ENCODE data around the gene BRSK2. TPM values are rescaled to one million over a fixed set of nuclear protein-coding genes. Genes with fewer than 3 reads are reported as not detected.

BRSK2 gene
- total and polyA plus RNA-seq, 9 of the 15 experiments (the other 6 are each of a cell fraction or from before 2014, with no cell fraction given) = 0.06 to 0.52 (median 0.18) TPM; not detected in 5

- TF ChIP-seq SREBF1 (IDR thresholded peaks at IDR 0.05; ENCODE audit: borderline replicate concordance, low read depth, low read length) = no peak
- no peak for TF ChIP-seq ZEB2 (IDR thresholded peaks at IDR 0.05)
- TF ChIP-seq NBN (IDR thresholded peaks at IDR 0.05; ENCODE audit: low read depth) = no peak
- no peak for TF ChIP-seq IRF2 (CRISPR knock-in tag; IDR thresholded peaks at IDR 0.05)
- TF ChIP-seq L3MBTL2 (IDR thresholded peaks at IDR 0.05) = no peak
- no peak for TF ChIP-seq HNRNPL (IDR thresholded peaks at IDR 0.05; ENCODE audit: low read depth, low read length)
- no peak for TF ChIP-seq FUS (optimal IDR thresholded peaks at IDR 0.05; ENCODE audit: low read depth, low read length)
- no peak for TF ChIP-seq POLR2B (IDR thresholded peaks at IDR 0.05; ENCODE audit: low read depth, partially characterized antibody)
- TF ChIP-seq SUPT5H (IDR thresholded peaks at IDR 0.05) = no peak
- no peak for TF ChIP-seq PURB (CRISPR knock-in tag; IDR thresholded peaks at IDR 0.05; ENCODE audit: low read depth)
- no peak for TF ChIP-seq GTF2A2 (tag; IDR thresholded peaks at IDR 0.05)
- no peak for TF ChIP-seq HLTF (IDR thresholded peaks at IDR 0.05)
- TF ChIP-seq ZSCAN29 (IDR thresholded peaks at IDR 0.05) = no peak
- TF ChIP-seq, protein P1, sequence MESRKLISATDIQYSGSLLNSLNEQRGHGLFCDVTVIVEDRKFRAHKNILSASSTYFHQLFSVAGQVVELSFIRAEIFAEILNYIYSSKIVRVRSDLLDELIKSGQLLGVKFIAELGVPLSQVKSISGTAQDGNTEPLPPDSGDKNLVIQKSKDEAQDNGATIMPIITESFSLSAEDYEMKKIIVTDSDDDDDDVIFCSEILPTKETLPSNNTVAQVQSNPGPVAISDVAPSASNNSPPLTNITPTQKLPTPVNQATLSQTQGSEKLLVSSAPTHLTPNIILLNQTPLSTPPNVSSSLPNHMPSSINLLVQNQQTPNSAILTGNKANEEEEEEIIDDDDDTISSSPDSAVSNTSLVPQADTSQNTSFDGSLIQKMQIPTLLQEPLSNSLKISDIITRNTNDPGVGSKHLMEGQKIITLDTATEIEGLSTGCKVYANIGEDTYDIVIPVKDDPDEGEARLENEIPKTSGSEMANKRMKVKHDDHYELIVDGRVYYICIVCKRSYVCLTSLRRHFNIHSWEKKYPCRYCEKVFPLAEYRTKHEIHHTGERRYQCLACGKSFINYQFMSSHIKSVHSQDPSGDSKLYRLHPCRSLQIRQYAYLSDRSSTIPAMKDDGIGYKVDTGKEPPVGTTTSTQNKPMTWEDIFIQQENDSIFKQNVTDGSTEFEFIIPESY (CRISPR knock-in tag; IDR thresholded peaks at IDR 0.05) = peak; percentile 32; the same call in 1 of the 2 replicates
- no peak for TF ChIP-seq FOXM1 (IDR thresholded peaks at IDR 0.05; ENCODE audit: low read depth)
- TF ChIP-seq FOXM1 (CRISPR knock-in tag; IDR thresholded peaks at IDR 0.05; ENCODE audit: low read depth) = no peak
- TF ChIP-seq ELK3 (CRISPR knock-in tag; IDR thresholded peaks at IDR 0.05) = no peak
- TF ChIP-seq ZNF184 (CRISPR knock-in tag; IDR thresholded peaks at IDR 0.05) = no peak
- no peak for TF ChIP-seq HDGF (IDR thresholded peaks at IDR 0.05)
Observed at GRCh38 chr11:1499261-1499890, 109.6 kb downstream of the BRSK2 start (continued).

Measured in K562 (cell line).